HepG2 (cell line): ENCODE results near the gene ARPP19. TPM values are rescaled to one million over a fixed set of nuclear protein-coding genes. Genes with fewer than 3 reads are reported as not detected.
A peak's percentile ranks its signal among the peaks of the same experiment; 100 is the strongest.

Experiments
- CENPBD1 ChIP-seq: sonication (generic); formaldehyde crosslinking; IDR thresholded peaks from 2 replicates; pipeline ENCODE4 v1.8.0; 2022; ENCODE audit warnings: missing genetic modification reagents, low read depth, mild to moderate bottlenecking, borderline replicate concordance
- FOXP4 ChIP-seq: sonication (generic); formaldehyde crosslinking; IDR thresholded peaks from 2 replicates; pipeline ENCODE4 v1.4.0; 2020; ENCODE audit warnings: missing genetic modification reagents
- MLX ChIP-seq: IDR thresholded peaks from 2 replicates; pipeline ENCODE4 v1.6.1; 2016
- RAD51 ChIP-seq: fragments of 450-650 bp; IDR thresholded peaks from 2 replicates; pipeline ENCODE4 v1.6.1; 2016; ENCODE audit warnings: borderline replicate concordance
- SAFB2 ChIP-seq: sonication (generic); formaldehyde crosslinking; IDR thresholded peaks from 2 replicates; pipeline ENCODE4 v1.5.1; 2020; ENCODE audit warnings: missing genetic modification reagents, low read depth, mild to moderate bottlenecking, borderline replicate concordance
- SNAPC4 ChIP-seq: sonication (generic); formaldehyde crosslinking; IDR thresholded peaks from 2 replicates; pipeline ENCODE4 v1.4.0; 2020; ENCODE audit warnings: mild to moderate bottlenecking, missing genetic modification reagents
- SSRP1 ChIP-seq: IDR thresholded peaks from 2 replicates; pipeline ENCODE4 v1.6.1; 2016; ENCODE audit warnings: control low read depth
- ZNF138 ChIP-seq: sonication (generic); formaldehyde crosslinking; IDR thresholded peaks from 2 replicates; pipeline ENCODE4 v1.5.0; 2020; ENCODE audit warnings: mild to moderate bottlenecking, low read depth, missing genetic modification reagents
- ZNF609 ChIP-seq: sonication (generic); formaldehyde crosslinking; IDR thresholded peaks from 2 replicates; pipeline ENCODE4 v1.4.0; 2020; ENCODE audit warnings: mild to moderate bottlenecking, missing genetic modification reagents, borderline replicate concordance
- polyA plus RNA-seq, 8 experiments: library from polyadenylated mRNA; depleted of rRNA in 3 of 8; stranded (reverse) in 7 of 8; unstranded in 1 of 8; fragments of >200 nt; fragmentation: Illumina TruSeq in 4 of 8; extraction: Trizol in 4 of 8; gene quantifications; 2 replicates each; pipeline versions ENCODE4 v1.2.1 to v1.2.3, GENCODE V29; 2011 to 2016; ENCODE audit warnings: low read depth in 4 of 8, missing spikeins in 1 of 8, mixed read lengths in 1 of 8; ENCODE audit not compliant: insufficient read depth in 1 of 8
- total RNA-seq, 5 experiments: library from RNA; depleted of rRNA; stranded (reverse); fragments of >200 nt; fragmentation: Illumina TruSeq; extraction: Trizol; gene quantifications; 2 replicates each; pipeline ENCODE4 v1.2.3, GENCODE V29; 2016; ENCODE audit warnings: low read depth in 1 of 5
- TF ChIP-seq, protein P1 (sequence below): IDR thresholded peaks from 2 replicates; pipeline ENCODE4 v1.6.1; 2016; ENCODE audit warnings: missing genetic modification reagents, missing compliant biosample characterization
- TF ChIP-seq, protein P2 (sequence below): sonication (generic); formaldehyde crosslinking; IDR thresholded peaks from 2 replicates; pipeline ENCODE4 v1.4.0; 2020; ENCODE audit warnings: missing genetic modification reagents

Gene ARPP19
- total and polyA plus RNA-seq, 2 of the 13 experiments (the other 11 are each of a cell fraction or from before 2014, with no cell fraction given), result 70.8 to 123 TPM

DNA sequence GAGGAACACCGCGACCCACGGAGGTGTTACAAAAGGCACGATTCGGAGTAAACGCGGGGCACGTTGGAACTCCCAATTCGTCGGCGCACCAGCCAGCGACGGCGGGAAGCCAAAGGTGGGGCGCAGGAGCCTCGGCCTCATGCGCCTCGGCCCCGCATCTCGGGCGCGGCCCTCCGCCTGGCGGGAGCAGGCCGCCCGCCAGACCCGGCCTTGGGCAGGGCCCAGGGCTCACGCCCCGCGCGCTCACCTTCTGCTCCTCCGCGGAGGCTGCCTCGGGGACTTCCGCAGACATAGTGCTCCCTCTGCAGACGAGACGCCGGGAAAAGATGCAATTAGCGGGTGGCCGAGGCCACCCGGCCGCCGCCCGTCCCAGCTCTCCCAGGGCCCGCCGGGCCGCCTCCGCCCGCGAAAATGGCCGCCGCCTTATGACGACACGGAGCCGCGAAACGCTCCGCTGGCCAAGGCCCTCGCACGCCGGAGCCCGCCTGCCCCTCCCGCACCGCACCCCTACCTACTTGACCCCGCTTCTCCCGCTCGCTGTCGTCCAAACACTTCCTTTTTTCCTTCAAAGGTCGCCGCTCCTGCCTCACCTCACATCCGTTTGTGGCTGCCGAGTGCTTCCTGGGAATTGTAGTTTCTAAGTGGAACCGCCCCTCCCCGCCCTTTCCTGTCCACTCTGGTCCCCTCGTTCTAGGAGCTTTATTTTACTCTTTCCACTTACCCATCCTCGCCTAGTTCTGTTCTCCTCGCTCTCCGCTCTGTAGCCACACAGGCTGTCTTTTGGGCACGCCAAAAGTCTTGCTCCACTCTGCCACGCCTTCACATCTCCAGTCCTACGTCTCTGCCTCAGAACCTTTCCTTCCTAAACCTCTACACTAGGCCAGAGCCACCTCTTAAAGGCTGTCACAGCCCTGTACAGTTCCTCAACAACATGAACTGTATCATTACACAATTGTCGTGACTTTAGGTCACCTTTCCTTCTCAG lies at the start of gene ARPP19 (continued):
- TF ChIP-seq, protein P1, sequence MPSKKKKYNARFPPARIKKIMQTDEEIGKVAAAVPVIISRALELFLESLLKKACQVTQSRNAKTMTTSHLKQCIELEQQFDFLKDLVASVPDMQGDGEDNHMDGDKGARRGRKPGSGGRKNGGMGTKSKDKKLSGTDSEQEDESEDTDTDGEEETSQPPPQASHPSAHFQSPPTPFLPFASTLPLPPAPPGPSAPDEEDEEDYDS (CRISPR knock-in tag), result peak; percentile 63; the same call in 1 of the 2 replicates
- no peak for TF ChIP-seq SSRP1 (CRISPR knock-in tag)
- no peak for TF ChIP-seq ZNF609 (CRISPR knock-in tag)
- TF ChIP-seq CENPBD1 (CRISPR knock-in tag), result no peak
- TF ChIP-seq, protein P2, sequence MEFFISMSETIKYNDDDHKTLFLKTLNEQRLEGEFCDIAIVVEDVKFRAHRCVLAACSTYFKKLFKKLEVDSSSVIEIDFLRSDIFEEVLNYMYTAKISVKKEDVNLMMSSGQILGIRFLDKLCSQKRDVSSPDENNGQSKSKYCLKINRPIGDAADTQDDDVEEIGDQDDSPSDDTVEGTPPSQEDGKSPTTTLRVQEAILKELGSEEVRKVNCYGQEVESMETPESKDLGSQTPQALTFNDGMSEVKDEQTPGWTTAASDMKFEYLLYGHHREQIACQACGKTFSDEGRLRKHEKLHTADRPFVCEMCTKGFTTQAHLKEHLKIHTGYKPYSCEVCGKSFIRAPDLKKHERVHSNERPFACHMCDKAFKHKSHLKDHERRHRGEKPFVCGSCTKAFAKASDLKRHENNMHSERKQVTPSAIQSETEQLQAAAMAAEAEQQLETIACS (CRISPR knock-in tag), result peak; percentile 57
- TF ChIP-seq SNAPC4 (CRISPR knock-in tag), result no peak
- TF ChIP-seq ZNF138 (CRISPR knock-in tag), result peak; percentile 92
- peak; percentile 92; the same call in 1 of the 2 replicates for TF ChIP-seq SAFB2 (CRISPR knock-in tag)
- peak; percentile 79 for TF ChIP-seq FOXP4 (CRISPR knock-in tag)
- 0 out of 2 replicates have a peak, but pooled peaks have one; percentile 15 for TF ChIP-seq MLX (CRISPR knock-in tag)
- no peak for TF ChIP-seq RAD51
